ENCODE measurements around the gene SRCIN1.

Gene SRCIN1

GRCh38 chr17:38598536-38598935 lies 7.2 kb downstream of the SRCIN1 start:
- peak; percentile 60 for DNase-seq (ENCODE audit: low spot score)

- no peak for DNase-seq (ENCODE audit: low spot score)
Observed at GRCh38 chr17:38597375-38597774, 8.4 kb downstream of the SRCIN1 start.

GRCh38 chr17:38596651-38597050 lies 9.1 kb downstream of the SRCIN1 start:
- no peak for DNase-seq (ENCODE audit: low spot score)

GRCh38 chr17:38595892-38596291 lies 9.9 kb downstream of the SRCIN1 start:
- no peak for DNase-seq (ENCODE audit: low spot score)

GRCh38 chr17:38594152-38594551 lies 11.6 kb downstream of the SRCIN1 start:
- DNase-seq (ENCODE audit: low spot score) = no peak

- DNase-seq (ENCODE audit: low spot score) = no peak
Observed at GRCh38 chr17:38592487-38592886, 13.3 kb downstream of the SRCIN1 start.

- no peak for DNase-seq (ENCODE audit: low spot score)
Observed at GRCh38 chr17:38591759-38592241, 14.0 kb downstream of the SRCIN1 start.

- DNase-seq (ENCODE audit: low spot score) = no peak
Observed at GRCh38 chr17:38590988-38591758, 14.6 kb downstream of the SRCIN1 start.

- no peak for DNase-seq (ENCODE audit: low spot score)
Observed at GRCh38 chr17:38589462-38590114, 16.2 kb downstream of the SRCIN1 start.

GRCh38 chr17:38588788-38589174 lies 17.0 kb downstream of the SRCIN1 start:
- DNase-seq (ENCODE audit: low spot score) = no peak

GRCh38 chr17:38587947-38588787 lies 17.6 kb downstream of the SRCIN1 start:
- DNase-seq (ENCODE audit: low spot score) = no peak

- DNase-seq (ENCODE audit: low spot score) = no peak
Observed at GRCh38 chr17:38587203-38587602, 18.5 kb downstream of the SRCIN1 start.

GRCh38 chr17:38586788-38587187 lies 19.0 kb downstream of the SRCIN1 start:
- no peak for DNase-seq (ENCODE audit: low spot score)

GRCh38 chr17:38585918-38586529 lies 19.7 kb downstream of the SRCIN1 start:
- DNase-seq (ENCODE audit: low spot score) = no peak

- no peak for DNase-seq (ENCODE audit: low spot score)
Observed at GRCh38 chr17:38585056-38585917, 20.5 kb downstream of the SRCIN1 start.

GRCh38 chr17:38584350-38584925 lies 21.3 kb downstream of the SRCIN1 start:
- peak; percentile 89 for DNase-seq (ENCODE audit: low spot score)

GRCh38 chr17:38583828-38584349 lies 21.9 kb downstream of the SRCIN1 start:
- DNase-seq (ENCODE audit: low spot score) = no peak

- DNase-seq (ENCODE audit: low spot score) = no peak
Observed at GRCh38 chr17:38583176-38583575, 22.6 kb downstream of the SRCIN1 start.

GRCh38 chr17:38582069-38582468 lies 23.7 kb downstream of the SRCIN1 start:
- DNase-seq (ENCODE audit: low spot score) = no peak

- peak; percentile 87 for DNase-seq (ENCODE audit: low spot score)
Observed at GRCh38 chr17:38579934-38580333, 25.8 kb downstream of the SRCIN1 start.

GRCh38 chr17:38579083-38579480 lies 26.7 kb downstream of the SRCIN1 start:
- no peak for DNase-seq (ENCODE audit: low spot score)
